NCI-H524 (cell line): Measurements from ENCODE around the gene KRTAP10-1.

ENCODE experiments used
- DNase-seq, 2 experiments: peaks; one replicate each; lab custom pipeline; 2025; lab: John Stamatoyannopoulos, UW

KRTAP10-1 gene

GRCh38 chr21:44539991-44540666 is at the start of gene KRTAP10-1:
Gene KRTAP10-1 (minus strand): TSS chr21:44540195. CDS start chr21:44540150, 45 bp downstream.
- DNase-seq, result no peak

GRCh38 chr21:44589094-44589493 is 49.1 kb upstream of the KRTAP10-1 start:
- no peak for DNase-seq

GRCh38 chr21:44585892-44586291 is 45.9 kb upstream of the KRTAP10-1 start:
- no peak for DNase-seq

- no peak for DNase-seq
These were observed 43.8 kb upstream of the KRTAP10-1 start for GRCh38 chr21:44583800-44584147.

- peak in 1 of 2 experiments; percentile 51 for DNase-seq
These were observed 43.2 kb upstream of the KRTAP10-1 start for GRCh38 chr21:44583089-44583799.

- DNase-seq, result no peak
These were observed 42.1 kb upstream of the KRTAP10-1 start for GRCh38 chr21:44582055-44582454.

GRCh38 chr21:44581158-44581557 is 41.2 kb upstream of the KRTAP10-1 start:
- no peak for DNase-seq

GRCh38 chr21:44580231-44580821 is 40.3 kb upstream of the KRTAP10-1 start, which contains the start of gene KRTAP10-5:
Gene KRTAP10-5 (minus strand): TSS chr21:44580604. CDS start chr21:44580578, 26 bp downstream.
- DNase-seq, result peak; percentile 31 to 65

- DNase-seq, result no peak
These were observed 39.8 kb upstream of the KRTAP10-1 start for GRCh38 chr21:44579833-44580144.

GRCh38 chr21:44579056-44579832 is 39.2 kb upstream of the KRTAP10-1 start:
- DNase-seq, result no peak

- no peak for DNase-seq
These were observed 38.5 kb upstream of the KRTAP10-1 start for GRCh38 chr21:44578371-44579055.

- DNase-seq, result no peak
These were observed 36.0 kb upstream of the KRTAP10-1 start for GRCh38 chr21:44576025-44576420.

GRCh38 chr21:44575307-44576024 is 35.5 kb upstream of the KRTAP10-1 start:
- no peak for DNase-seq

GRCh38 chr21:44574457-44575306 is 34.7 kb upstream of the KRTAP10-1 start:
- no peak for DNase-seq

- peak in 1 of 2 experiments; percentile 25 for DNase-seq
These were observed 33.8 kb upstream of the KRTAP10-1 start, which contains the start of gene KRTAP10-4 for GRCh38 chr21:44573630-44574456. Gene KRTAP10-4 (plus strand): TSS chr21:44573729. CDS start chr21:44573759, 30 bp downstream.

GRCh38 chr21:44572959-44573583 is 33.1 kb upstream of the KRTAP10-1 start:
- DNase-seq, result no peak

- no peak for DNase-seq
These were observed 32.1 kb upstream of the KRTAP10-1 start for GRCh38 chr21:44571844-44572782.

GRCh38 chr21:44571296-44571695 is 31.3 kb upstream of the KRTAP10-1 start:
- no peak for DNase-seq
